Erythroblast (primary cell): ENCODE measurements around the gene SLC17A1.

Experiments
- GATA1 ChIP-seq: IDR thresholded peaks from 2 replicates; pipeline ENCODE4 v1.6.1; 2011; ENCODE audit warnings: low read depth, mild to moderate bottlenecking, control low read depth, low read length, moderate library complexity
- POLR2A ChIP-seq: IDR thresholded peaks from 2 replicates; pipeline ENCODE4 v1.6.1; 2011; ENCODE audit warnings: mild to moderate bottlenecking, low read length

DNA sequence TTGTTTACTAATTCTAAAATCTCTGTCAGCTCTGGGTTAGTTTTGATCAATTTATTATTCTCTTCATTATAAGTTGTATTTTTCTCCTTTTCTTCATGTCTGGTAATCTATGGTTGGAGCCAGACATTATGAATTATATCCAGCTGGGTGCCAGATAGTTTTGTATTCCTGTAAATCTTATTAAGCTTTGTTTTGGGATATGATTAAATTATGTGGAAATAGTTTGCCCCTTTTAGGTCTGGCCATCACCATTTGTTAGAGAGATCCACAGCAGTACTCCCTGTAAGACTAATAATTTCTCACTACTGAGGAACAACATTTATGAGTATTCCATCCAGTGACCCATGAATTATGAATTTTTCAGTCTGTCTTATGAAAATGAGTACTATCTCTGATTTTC lies 20.9 kb upstream of the SLC17A1 start:
- TF ChIP-seq POLR2A (no peak), GATA1 (no peak)
